NOMO-1 treated with dmso at 0.1 percent for 144 hours (cell line): ENCODE data around the gene ZNF862.

ENCODE experiments used
- DNase-seq: peaks from one replicate; lab custom pipeline; 2025; ENCODE audit not compliant: unreplicated experiment; lab: John Stamatoyannopoulos, UW

The ZNF862 gene

DNA sequence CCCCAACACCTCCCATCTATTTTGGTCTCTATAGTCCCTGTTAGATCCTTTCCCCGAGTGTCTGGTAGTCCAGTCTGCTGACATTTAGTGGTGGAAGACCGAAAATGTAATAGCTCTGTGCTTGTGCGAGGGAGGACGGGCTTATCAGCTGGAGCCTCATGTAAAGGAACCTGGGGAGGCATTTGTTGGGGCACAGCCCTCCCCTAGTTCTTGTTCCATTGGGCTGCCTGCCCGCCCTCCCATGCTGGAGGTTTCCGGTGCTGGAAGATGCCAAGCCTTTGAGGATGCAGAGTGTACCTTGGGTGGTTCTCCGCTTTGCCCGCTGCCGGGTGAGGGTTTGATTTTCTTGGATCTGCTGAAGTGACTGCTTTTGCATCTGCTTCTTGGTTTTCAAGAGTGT lies 5.4 kb downstream of the ZNF862 start:
- DNase-seq, result no peak

- DNase-seq, result no peak
Observed at GRCh38 chr7:149844445-149844844, 6.3 kb downstream of the ZNF862 start.

DNA sequence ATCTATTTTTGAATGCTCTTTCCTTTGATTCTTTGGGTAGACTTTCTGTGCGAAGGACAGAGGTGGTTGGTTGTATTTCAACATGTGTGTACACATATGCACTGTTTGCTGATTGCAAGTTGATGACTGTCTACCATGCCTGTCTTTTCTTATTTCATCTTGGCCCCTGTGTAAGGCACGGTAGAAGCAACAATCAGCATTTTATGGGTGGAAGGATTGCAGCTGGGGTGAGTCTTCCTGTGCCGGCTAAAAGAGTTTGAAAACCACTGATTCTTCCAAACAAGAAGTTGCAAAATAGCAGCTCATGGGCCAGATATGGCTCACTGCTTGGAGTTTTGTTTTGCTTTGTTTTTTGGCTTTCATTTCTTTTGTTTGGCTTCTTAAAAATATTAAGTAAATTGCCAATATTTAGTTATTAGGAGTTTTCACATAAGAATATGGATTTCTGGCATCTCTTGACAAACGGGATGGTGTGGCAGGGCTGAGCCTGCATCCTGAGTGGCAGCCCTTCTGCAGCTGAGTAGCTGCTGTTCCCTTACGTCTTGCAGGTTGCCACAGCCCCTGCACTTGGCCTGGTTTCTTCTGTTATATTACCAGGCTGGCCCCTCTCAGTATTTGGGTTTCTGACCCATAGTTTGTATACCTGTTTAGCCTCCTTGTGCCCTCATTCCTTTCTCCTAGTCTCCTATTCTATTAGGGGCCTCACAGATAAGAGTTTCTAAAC lies 7.2 kb downstream of the ZNF862 start:
- DNase-seq, result no peak

DNA sequence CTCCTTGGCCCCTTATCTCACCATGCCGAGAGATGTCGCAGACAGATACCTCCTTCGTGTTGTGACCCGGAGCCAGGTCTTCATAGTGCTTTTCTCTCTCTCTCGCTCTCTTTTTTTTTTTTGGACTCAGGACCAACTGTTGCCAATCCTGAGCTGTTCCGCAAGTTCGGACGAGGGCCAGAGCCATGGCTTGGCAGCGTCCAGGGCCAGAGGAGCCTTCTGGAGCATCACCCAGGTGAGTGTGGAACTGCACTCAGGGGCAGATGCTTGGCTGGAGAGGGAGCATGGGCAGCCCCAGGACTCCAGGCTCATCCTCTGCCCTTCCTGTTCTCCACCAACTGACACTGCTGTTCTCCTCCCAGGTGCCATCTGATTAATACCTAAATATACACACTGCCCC lies 7.8 kb downstream of the ZNF862 start:
- DNase-seq, result no peak

GRCh38 chr7:149846436-149847046 lies 8.4 kb downstream of the ZNF862 start:
- no peak for DNase-seq

DNA sequence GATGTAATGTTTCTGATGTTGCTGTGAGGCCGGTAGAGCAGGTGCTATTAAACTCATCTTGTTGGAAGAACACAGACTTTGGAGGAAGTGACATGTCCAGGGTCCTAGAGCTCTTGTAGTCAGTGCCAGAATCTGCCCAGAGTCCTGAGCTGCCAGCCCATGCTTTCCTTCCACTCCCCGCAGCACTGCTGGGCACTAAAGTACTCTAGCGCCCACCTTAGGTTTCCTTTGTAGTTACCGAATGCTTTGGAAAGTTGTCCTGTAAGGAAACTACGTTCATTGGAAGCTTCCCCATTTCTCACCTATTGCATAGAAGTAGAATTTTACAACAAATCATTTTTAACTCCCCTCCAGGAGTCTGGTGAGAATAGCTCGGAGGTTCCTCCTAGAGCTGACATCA lies 11.0 kb downstream of the ZNF862 start:
- no peak for DNase-seq

DNA sequence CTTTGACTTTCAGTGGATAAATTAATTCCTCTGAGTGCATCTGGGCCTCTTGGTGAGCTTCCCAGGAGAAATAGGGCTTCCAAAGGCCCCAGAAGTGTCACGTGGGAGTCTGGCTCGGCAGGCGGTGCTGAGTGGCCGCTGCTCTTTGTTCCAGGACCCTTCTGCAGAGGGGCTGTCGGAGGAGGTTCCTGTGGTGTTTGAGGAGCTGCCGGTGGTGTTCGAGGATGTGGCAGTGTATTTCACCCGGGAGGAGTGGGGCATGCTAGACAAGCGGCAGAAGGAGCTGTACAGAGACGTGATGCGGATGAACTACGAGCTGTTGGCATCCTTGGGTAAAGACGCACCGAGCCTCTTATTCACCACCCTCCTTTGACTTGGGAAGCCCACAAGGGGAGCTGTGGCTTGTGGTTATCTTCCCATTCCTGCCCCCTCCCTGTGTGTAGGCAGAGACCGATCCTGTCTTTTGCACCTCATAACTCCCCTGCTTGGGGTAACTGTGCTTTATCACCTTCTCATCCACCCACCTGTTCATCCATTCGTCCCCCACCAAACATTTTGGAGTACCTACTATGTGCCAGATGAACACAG lies 11.9 kb downstream of the ZNF862 start:
- DNase-seq, result no peak

GRCh38 chr7:149850716-149851115 lies 12.5 kb downstream of the ZNF862 start:
- DNase-seq, result no peak

DNA sequence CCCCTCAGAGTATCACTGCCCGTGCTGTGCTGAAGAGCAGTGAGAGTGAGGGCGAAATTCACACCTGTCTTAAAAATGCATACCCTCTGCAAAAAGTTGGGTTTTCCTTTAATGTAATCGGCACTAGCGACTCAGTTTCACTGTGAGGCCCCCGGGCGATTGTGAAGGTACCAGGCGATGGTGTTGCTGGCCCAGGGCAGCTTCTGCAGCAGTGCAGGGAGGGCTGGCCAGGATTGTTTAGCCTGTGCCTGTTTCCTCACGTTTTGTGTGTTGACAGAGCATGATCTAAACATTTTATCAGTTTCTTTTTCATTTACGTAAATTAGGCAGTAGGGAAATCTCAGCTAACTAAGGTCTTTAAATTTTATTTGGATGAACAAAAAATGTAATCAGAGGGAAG lies 13.3 kb downstream of the ZNF862 start:
- DNase-seq, result no peak

DNA sequence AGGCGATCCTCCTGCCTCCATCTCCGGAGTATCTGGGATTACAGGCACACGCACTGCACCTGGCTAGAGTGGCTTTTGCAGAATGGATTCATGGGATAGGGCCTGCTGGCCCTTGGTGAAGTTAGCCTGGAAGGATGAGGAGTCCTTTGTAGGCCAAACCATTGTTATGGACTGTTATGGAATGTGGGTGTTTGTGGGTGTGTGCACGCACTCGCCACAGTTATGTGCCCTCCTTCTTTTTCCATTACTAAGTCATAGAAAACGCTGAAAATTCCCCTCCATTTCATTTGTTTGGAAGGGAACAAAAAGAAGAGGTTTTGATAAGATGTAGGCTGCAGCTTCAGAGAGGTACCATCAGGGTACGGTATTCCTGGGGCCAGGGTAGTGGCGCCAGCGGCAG lies 15.0 kb downstream of the ZNF862 start:
- no peak for DNase-seq

GRCh38 chr7:149854611-149855360 lies 16.6 kb downstream of the ZNF862 start:
- no peak for DNase-seq

DNA sequence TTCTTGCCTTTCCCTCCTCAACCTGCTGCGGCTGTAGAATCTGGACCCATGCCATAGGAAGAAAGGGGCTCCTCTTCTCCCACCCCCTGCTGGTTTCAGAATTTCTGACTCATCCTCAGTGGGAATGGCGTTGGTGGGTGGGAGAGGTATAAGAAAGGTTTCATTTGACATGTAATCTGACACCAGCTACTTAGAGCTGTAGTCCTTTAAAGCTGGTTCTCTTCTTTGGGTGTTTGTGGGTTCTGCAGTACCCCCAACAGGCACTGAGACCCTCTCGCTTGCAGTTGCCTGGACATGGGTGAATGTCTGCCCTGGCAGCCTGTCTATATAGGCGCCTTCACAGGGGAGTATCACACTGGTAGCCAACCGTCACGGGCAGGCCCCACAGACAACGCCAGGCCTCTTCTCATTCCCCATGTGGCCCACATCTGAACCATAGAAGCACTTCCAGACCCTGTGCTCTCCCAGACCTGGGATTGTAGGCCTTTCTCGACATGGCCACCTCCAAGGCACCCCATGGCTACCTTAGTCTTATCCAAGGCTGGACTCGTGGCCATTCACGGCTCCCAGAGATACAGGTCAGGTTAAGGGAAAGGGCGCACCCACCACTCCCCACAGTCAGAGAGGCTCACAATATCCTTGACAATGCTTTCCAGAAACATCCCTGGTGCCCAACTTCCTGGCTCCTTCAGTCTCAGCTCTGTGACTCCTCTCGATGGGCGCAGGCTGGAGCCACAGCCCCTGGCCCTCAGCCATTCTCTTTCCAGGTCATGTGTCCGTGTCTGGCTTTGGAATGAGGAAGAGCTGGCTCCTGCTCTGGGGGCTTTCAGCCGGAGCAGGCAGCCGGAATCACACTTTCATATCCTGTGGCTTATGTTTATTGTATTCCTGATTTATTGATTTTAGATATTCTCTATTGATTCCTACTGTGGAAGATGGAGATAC lies 17.5 kb downstream of the ZNF862 start:
- DNase-seq, result no peak

DNA sequence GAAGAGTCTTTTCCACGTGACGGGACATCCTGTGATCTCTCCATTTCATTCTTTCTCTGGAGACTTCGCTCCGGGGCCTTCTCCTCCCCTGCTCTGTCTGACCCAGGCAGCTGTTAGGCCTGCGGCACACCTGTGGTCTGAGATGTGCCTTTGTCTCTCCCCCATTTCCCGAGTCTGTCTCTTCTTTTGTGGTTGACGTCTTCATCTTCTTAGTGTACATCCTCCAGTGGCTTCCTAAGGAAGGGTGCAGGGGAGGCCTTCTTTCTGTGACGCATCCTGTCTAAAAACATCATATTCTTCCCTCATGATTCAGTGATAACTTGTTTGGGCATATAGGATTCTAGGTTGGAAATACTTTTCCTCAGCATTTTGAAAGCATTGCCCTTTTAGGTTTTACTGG lies 18.4 kb downstream of the ZNF862 start:
- DNase-seq, result no peak

GRCh38 chr7:149859369-149859768 lies 21.2 kb downstream of the ZNF862 start:
- DNase-seq, result no peak

- DNase-seq, result no peak
Observed at GRCh38 chr7:149859876-149860275, 21.7 kb downstream of the ZNF862 start.

DNA sequence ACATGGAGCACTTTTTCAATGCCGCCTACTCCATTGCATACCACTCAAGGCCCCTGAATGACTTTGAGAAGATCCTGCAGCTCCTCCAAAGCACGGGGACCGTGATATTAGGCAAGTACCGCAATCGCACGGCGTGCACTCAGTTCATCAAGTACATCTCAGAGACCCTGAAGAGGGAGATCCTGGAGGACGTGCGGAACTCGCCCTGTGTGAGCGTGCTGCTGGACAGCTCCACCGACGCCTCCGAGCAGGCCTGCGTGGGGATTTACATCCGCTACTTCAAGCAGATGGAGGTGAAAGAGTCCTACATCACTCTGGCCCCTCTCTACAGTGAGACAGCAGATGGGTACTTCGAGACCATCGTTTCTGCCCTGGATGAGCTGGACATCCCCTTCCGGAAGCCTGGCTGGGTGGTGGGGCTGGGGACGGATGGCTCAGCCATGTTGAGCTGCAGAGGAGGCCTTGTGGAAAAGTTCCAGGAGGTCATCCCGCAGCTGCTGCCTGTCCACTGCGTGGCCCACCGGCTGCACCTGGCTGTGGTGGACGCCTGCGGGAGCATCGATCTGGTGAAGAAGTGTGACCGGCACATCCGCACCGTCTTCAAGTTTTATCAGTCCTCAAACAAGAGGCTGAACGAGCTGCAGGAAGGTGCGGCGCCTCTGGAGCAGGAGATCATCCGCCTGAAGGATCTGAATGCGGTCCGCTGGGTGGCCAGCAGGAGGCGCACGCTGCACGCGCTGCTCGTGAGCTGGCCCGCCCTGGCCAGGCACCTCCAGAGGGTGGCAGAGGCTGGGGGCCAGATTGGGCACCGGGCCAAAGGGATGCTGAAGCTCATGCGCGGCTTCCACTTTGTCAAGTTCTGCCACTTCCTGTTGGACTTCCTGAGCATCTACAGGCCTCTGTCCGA lies 22.9 kb downstream of the ZNF862 start:
- no peak for DNase-seq

DNA sequence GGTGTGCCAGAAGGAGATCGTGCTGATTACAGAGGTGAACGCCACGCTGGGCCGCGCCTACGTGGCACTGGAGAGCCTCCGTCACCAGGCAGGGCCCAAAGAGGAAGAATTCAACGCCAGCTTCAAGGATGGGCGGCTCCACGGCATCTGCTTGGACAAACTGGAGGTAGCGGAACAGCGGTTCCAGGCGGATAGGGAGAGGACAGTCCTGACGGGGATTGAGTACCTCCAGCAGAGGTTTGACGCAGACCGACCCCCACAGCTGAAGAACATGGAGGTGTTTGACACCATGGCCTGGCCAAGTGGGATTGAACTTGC lies 23.5 kb downstream of the ZNF862 start:
- DNase-seq, result no peak

DNA sequence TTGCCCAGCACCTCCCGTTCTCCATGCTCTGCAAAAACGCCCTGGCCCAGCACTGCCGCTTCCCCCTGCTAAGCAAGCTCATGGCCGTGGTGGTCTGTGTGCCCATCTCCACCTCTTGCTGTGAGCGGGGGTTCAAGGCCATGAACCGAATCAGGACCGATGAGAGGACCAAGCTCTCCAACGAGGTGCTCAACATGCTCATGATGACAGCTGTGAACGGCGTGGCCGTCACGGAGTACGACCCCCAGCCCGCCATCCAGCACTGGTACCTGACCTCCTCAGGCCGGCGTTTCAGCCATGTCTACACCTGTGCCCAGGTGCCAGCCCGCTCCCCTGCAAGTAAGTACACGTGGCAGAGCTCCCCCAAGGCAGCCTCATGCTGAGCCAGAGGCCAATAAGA lies 24.0 kb downstream of the ZNF862 start:
- no peak for DNase-seq

GRCh38 chr7:149863500-149863899 lies 25.3 kb downstream of the ZNF862 start:
- no peak for DNase-seq

GRCh38 chr7:149864023-149864422 lies 25.8 kb downstream of the ZNF862 start:
- no peak for DNase-seq
